LNCAP (cell line): ENCODE measurements around the gene ZG16B.

Source experiments
- CTCF ChIP-seq: fragments of 450-650 bp; IDR thresholded peaks from 2 replicates; pipeline ENCODE4 v1.5.1; 2017; ENCODE audit warnings: mild to moderate bottlenecking

Gene ZG16B

GRCh38 chr16:2867987-2868789 lies 38.1 kb downstream of the ZG16B start:
- TF ChIP-seq CTCF = peak; percentile 97

- TF ChIP-seq CTCF = no peak
These were observed 41.8 kb downstream of the ZG16B start for GRCh38 chr16:2871926-2872325.

- no peak for TF ChIP-seq CTCF
These were observed 44.2 kb downstream of the ZG16B start for GRCh38 chr16:2874032-2874911.

GRCh38 chr16:2874912-2875362 lies 44.8 kb downstream of the ZG16B start:
- TF ChIP-seq CTCF = peak; percentile 99

GRCh38 chr16:2879854-2880508 lies 49.9 kb downstream of the ZG16B start:
- no peak for TF ChIP-seq CTCF
